OCI-LY7 (cell line): ENCODE measurements around the gene TBC1D26.

Source experiments
- EZH2phosphoT487 ChIP-seq: fragments of 200-600 bp; sonication (generic); IDR thresholded peaks from 2 replicates; pipeline ENCODE4 v1.6.1; 2018; ENCODE audit warnings: low read depth, borderline replicate concordance, mild to moderate bottlenecking, mixed run types, antibody characterized with exemption, low read length, moderate library complexity, mixed read lengths
- TF ChIP-seq, protein P1 (sequence below): fragments of 200-600 bp; sonication (generic); conservative IDR thresholded peaks from 2 replicates; pipeline ENCODE4 v1.5.1; 2014; ENCODE audit warnings: mild to moderate bottlenecking, antibody characterized with exemption, low read length, moderate library complexity, mixed read lengths

- TF ChIP-seq EZH2phosphoT487 = no peak
- TF ChIP-seq, protein P1, sequence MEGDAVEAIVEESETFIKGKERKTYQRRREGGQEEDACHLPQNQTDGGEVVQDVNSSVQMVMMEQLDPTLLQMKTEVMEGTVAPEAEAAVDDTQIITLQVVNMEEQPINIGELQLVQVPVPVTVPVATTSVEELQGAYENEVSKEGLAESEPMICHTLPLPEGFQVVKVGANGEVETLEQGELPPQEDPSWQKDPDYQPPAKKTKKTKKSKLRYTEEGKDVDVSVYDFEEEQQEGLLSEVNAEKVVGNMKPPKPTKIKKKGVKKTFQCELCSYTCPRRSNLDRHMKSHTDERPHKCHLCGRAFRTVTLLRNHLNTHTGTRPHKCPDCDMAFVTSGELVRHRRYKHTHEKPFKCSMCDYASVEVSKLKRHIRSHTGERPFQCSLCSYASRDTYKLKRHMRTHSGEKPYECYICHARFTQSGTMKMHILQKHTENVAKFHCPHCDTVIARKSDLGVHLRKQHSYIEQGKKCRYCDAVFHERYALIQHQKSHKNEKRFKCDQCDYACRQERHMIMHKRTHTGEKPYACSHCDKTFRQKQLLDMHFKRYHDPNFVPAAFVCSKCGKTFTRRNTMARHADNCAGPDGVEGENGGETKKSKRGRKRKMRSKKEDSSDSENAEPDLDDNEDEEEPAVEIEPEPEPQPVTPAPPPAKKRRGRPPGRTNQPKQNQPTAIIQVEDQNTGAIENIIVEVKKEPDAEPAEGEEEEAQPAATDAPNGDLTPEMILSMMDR = no peak
Observed at GRCh38 chr17:15780188-15780587, 48.1 kb downstream of the TBC1D26 start.
